ENCODE results near the gene HORMAD2. TPM values are rescaled to one million over a fixed set of nuclear protein-coding genes. Genes with fewer than 3 reads are reported as not detected.
"Not testable (repeated sequence)": the region's sequence is repeated elsewhere in the genome, so short reads cannot be mapped to it uniquely, and the experiment has no call there.

HORMAD2 gene
- total RNA-seq, 1 donor from 2014 or later = not detected

DNA sequence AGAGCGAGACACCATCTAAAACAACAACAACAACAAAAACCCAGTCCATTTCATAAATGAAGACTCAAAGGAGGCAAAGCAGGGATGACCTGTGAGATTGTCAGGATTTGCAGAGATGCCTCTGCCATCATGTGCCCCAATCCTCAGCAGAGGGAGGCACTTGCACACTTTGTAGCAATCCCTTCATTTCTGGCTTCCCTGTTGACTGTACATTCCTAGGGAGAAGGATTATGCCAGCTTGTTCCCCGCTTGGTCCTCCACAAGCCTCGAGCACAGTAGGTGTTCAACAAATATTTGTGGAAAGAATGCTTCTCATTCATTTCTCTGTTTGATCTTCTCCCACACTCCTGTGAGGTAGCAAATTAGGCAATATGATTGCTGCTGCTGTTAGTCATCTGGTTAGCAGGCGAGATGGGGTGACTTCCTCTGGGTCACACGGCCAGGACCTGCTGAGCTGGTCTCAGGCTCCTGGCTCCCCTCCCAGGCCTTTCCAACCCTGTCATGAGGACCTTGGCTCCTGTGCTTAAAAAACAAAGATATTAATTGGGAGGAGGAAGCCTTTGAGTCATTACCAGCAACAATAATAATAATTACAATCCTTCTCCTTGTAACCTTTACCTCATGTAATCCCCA is 132.2 kb downstream of the HORMAD2 start:
- ATAC-seq = peak; percentile 94

DNA sequence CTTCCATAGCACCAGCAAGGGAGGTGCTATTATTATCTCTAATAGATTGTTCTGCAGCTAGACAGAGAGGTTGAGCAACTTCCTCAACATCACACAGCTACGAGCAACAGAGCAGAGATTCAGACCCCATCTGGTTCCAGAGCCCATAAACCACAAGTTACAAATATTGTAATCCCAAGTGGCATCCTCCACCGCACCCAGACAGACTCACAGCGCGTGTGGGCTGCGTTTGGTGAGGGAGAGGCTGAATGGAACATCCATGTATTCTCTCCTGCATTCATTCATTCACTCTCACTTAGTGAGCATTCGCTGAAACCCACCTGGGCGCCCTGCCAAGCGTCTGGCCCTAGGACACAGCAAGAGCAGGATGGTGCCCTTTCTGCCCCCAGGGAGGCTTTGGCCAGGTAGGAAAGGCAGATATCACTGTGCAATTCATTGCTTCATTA is 132.8 kb downstream of the HORMAD2 start:
- no peak for ATAC-seq

DNA sequence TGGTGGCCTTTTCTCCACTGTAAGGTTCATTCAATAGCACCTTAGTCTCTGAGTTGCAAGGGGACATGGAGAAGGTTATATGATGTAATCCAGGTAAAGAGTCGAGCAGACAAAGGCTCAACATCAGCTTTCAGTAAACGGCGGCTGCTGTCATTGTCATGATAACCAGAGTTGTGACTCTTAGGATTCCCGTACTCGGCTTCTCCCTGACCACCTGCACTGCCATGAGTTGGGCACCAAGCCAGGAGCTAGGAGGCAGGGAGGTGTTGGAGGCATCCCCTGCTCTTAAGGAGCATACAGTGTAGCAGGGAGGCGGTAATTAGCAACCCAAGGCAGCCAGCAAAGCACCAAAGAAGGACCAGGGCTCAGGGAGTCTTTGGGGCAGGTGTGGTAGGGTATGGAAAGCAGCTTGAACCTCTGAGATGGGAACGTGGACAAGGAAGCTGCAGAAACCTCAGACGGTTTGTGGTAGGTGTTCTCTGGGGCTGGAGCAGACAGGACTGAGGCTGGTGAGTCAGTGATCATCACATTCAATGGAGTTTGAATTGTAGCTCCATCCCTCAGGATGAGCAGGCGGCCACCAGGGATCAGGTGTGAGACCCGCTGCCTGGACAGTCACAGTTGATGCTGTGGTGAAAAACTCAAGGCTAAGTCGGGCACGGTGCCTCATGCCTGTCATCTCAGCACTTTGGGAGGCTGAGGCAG is 134.6 kb downstream of the HORMAD2 start:
- no peak for ATAC-seq

DNA sequence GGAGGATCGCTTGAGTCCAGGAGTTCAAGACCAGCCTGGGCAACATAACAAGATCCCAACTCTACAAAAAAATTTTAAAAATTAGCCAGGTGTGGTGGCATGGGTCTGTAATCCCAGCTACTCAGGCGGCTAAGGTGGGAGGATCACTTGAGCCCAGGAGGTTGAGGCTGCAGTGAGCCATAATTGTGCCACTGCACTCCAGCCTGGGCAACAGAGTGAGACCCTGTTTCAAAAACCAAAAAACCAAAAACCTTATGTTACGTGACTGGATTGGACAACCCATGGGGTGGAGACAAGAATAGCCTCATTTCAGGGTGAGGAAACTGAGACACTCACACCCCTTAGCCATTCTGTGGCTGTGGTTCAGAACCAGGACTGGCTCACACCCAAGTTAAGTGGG is 136.0 kb downstream of the HORMAD2 start:
- ATAC-seq = not testable (repeated sequence)

DNA sequence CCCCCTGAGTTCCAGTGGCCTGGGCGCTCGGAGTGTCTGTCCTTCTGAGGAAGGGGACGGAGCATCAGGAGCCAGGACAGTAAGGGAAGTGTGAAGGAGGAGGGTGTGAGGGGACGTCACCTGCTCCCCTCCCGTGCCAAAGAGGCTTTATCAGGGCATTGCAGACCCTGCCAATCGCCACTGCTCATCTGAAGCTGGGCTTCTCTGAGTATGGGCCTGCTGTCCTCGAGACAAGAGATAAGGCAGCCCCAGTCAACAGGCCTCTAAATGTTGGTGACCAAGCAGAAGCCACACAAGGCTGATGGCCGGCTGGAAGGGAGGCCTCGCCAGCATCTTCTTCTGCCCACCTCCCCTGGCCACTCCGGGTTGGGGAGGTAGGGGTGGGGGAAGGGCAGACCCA is 136.4 kb downstream of the HORMAD2 start:
- ATAC-seq = no peak

DNA sequence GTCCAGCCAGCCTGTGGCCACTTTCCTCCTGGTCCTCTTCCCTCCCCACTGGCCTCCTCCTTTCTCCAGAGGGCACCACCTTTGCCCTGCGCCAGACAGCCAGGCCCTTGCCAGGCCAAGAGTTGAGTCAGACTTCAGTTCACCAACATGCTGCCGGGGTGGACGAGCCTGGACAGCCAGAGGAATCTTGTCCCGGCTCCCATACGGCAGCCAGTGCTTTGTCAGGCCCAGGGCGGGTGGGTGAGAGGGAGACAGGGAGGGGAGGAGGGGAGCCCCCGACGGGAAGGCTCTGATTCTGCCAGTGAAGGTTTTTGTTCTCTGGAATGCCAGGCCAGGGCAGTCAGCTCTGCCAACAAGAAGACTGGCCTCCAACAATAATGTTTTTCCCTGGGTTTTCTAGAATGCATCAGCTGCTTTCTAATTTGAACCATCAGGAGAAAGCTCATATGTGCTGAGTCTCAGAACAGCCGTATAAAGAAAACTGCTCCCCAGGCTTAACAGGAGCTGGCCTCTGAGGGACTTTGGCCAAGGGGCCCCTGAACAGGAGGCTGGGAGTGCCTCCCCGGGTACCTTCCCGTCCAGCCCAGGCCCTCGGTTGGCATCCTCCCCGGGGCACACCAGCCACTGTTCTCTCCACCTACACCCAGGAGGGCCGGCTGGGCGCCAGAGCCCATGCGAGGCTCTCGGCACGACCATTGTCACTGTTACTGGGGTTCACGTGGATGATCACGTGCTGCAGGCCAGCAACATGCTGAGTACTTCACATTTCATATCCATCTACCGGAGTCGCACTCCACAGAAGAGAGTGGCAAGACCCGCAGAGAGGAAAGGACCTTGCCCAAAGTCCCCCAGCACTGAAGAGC is 137.7 kb downstream of the HORMAD2 start:
- ATAC-seq = no peak

DNA sequence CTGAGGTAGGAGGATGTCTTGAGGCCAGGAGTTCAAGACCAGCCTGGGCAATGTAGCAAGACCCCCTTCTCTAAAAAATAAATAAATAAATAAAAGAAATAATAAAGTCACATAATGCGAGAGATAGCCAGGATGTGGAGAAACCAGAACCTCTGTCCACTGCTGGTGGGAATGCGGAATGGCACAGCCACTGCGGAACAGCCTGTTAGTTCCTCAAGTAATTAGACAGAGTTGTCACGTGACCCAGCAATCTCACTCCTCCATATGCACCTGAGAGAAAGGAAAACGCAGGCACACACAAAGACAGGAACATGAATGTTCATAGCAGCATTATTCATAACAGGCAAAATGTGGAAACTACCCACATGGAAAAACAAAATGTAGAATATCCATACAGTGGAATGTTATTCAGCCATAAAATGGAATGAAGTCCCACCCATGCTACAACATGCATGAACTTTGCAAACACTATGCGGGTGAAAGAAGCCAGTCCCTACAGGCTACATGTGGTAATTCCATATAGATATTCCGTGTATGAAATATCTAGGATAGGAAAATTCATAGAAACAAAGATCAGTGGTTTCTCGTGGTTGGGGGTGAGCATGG is 138.9 kb downstream of the HORMAD2 start:
- no peak for ATAC-seq

DNA sequence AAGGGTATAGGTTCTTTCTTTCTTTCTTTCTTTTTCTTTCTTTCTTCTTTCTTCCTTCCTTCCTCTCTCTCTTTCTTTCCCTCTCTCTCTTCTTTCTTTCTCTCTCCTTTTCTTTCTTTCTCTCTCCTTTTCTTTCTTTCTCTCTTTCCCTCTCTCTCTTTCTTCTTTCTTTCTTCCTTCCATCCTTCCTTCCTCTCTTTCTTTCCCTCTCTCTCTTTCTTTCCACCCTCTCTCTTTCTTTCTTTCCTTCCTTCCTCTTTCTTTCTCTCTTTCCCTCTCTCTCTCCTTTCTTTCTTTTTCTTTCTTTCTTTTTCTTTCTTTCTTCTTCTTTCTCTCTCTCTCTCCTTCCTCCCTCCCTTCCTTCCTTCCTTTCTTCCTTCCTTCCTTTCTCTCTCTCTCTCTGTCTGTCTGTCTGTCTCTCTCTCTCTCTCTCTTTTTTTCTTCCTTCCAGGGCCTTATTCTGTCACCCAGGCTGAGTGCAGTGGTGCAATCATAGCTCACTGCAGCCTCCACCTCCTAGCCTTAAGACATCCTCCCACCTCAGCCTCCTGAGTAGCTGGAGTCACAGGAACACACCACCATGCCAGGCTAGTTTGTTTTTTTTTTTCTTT is 139.5 kb downstream of the HORMAD2 start:
- no peak for ATAC-seq

DNA sequence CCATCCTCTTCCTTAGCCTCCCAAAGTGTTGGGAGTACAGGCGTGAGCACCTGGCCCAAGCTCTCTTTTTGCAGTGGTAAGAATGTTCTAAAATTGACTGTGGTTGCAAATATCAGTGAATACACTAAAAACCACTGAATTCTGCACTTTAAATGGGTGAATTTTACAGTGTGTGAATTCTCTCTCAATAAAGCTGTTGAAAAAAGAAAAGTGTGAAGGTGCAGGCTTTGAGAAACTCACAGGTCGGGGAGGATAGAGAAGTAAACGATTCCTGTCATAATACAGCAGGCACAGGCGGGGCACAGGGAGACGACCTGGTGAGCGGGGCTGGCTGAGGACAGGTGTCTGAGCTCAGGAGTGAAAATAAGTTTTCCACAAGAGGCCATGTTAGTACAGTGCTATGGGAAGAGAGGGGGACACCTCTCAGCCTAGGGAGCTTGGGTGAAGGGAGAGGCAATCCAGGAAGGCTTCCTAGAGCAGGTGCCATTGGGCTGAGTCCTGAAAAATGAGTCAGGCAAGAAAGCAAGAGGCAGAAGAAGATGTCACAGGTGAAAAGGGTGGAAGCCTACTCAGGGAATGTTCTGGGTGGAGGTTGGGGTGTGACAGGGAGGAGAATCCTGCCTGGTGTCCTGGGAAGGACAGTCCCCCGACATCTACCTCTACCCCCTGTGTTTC is 140.2 kb downstream of the HORMAD2 start:
- no peak for ATAC-seq

DNA sequence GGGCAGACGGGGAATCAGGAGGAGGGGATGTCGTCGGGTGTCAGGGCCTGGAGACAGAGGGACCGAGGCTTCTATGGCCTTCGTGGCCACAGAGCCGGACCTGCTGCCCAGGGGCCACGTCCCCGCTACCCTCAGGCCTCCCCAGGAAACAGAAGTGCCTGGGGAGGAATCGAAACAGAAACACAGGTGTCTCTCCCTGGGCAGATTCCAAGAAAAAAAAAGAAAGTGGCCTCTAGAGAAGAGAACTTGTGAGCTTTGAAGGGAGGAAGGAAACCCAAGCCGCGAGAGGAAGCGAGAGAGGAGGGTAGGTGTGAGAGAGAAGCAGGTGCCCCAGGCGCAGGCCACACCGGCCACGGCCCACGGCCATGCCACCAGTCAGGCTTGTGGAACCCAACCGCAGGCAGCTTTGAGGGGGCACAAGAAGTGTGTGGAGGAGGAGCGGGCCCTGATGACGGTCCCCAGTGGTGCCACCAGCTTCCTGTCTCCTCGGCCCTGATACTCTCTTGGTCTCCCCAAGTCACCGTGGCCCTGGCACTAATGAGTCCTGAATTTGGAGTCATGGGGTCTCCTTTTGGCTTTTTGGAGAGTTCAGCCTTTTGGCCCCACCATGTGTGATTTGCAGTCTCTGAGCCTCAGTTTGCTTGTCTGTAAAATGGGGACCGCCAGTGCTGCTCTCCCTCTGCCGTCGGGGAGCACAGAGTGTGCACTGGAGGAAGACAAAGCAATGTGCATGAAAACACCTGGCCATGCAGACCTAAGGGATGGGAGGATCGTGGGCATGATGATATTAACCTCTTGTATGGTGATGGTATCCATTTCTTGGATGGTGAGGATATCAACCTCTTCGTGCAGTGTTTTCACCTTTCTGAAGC is 141.1 kb downstream of the HORMAD2 start:
- ATAC-seq = peak; percentile 23

DNA sequence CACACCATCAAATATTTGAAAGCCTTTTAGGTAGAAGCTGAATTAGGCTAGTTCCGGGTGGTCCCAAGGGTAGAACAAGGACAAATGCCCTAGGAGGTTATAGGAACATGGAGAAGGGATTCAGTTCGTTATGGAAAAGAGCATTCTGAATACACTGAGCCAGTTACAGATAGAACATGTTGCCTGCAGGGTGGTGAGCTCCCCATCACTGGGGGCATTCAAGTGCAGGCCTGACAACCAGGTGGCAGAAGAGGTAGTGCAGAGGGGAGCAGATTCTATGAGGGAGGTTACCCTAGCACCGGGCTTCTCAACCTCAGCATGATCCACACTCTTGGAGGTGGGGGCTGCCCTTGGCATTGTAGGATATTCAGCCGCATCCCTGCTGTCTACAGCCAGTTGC is 142.1 kb downstream of the HORMAD2 start:
- no peak for ATAC-seq

DNA sequence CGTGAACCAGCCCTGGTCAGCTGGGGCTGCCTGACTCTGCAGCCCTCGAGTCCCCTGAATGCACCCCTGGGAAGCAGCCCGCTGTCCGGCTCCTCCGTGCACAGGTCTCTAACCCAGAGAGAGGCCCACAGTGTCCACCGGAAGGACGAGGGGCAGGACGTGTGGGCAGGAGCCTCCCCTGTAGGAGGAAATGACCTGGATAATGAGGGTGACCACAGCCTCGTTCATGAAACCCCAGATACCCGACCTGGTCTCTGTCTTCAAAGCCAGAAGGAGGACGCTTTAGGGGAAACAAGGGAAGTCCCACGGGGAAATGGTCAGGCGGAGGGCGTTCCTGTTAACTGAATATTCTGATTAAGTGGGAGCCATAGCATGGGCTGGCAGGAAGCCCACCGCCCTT is 143.0 kb downstream of the HORMAD2 start:
- no peak for ATAC-seq

DNA sequence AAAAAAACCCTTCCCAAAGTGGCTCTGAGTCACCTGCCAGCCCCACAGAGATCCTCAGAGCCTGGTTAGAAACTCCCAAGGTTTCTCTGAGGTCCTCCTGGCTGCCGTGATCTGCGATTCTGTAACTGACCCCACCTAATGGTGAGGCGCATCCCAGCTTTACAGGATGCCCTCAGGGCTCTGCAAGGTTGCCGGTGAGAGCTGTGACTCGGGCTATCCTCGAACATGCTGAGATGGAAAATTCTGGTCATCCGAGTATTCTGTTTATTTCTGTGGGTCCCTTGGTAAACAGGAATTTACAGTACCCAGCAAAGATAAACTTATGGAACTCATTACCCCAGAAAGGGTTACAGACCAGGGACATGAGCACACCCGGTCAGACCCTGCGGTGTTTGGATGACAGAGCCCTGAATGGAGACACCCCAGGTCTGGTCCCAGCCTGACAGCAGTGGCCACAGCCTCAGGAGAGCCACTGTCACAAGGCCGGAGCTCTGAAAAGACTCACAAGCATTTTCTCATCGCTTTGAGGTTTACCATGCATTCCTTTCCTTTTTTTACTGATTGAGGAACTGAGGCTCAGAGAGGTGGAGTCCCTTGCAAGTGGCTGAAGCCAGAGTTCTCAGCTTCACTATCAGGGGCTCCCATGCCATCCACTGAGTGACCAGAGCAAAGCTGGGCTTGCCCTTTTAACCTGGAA is 144.0 kb downstream of the HORMAD2 start:
- no peak for ATAC-seq

DNA sequence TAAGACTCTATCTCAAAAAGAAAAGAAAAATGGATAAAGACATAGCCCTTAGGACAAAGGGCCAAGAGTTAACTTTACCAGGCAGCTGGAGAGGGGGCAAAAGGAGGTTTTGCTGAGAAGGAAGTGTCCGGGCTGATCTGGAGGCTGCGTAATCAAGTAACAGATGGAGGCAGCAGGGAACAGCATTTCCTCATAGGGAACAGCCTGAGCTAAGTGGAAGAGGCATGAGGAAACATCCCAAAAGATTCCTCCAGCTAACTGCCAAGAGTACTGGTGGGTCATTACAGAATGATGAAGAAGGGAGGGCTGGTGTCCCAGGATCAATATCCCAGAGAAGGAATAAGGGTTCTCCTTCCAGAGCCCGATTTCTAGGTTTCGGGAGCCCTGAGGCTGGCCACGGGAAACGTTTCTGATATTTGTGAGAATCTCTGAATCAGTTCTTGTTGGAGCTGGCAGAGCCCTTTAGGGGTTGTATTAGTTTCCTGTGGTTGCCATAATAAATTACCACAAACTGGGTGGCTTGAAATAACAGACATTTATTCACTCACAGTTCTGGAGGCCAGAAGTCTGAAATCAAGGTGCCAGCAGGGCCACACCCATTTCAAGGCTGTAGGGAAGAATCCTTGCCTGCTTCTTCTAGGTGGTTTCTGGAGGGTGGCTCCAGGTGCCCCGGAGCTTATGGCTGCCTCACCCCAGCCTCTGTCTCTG is 145.1 kb downstream of the HORMAD2 start:
- no peak for ATAC-seq

DNA sequence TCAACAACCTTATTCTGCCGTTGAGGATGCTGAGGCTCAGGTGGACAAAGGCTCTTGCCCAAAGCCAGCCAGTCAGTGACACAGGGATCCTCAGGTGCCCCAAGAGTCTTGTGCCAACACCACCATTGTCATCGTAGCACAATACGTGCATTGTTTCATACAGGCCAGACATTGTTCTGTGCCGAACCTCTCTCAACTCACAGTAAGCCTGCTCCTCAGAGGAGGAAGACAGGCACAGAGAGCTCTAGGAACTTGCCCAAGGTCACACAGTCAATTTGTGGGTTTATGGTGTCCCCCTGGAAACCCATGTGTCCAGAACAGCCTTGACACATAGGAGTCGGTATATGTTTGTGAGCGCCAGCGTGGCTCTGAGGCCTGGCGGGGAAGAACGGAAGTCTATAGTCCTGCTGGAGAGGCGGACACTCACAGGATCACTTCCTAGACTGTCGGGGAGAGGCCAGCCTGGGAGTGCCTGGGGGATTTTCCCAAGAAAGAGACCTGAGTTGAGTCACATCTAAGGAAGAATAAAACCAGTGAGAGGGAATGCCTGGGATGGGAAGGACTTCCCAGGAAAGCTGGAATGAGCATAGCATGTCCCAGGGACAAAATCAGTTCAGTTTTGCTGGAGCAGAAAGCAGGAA is 146.0 kb downstream of the HORMAD2 start:
- no peak for ATAC-seq

Measured in esophagus mucosa (tissue), 1 donor.